HG03571 (cell line): ENCODE measurements around the gene SH3TC1.

Source experiments
- ATAC-seq: cut with Tn5 transposase; IDR thresholded peaks from one replicate; pipeline ENCODE4 v1.9.1; 2021; ENCODE audit not compliant: unreplicated experiment

The SH3TC1 gene

GRCh38 chr4:8198206-8198905 lies 734 bp upstream of the SH3TC1 start:
- ATAC-seq = peak; percentile 0

GRCh38 chr4:8199594-8200301 lies 658 bp downstream of the SH3TC1 start:
- ATAC-seq = no peak

- no peak for ATAC-seq
These were observed 1.3 kb downstream of the SH3TC1 start for GRCh38 chr4:8200302-8200975.

GRCh38 chr4:8201321-8201781 lies 2.3 kb downstream of the SH3TC1 start:
- no peak for ATAC-seq

GRCh38 chr4:8202108-8203051 lies 3.3 kb downstream of the SH3TC1 start:
- no peak for ATAC-seq

- ATAC-seq = no peak
These were observed 3.9 kb downstream of the SH3TC1 start for GRCh38 chr4:8203052-8203401.

GRCh38 chr4:8203817-8204216 lies 4.7 kb downstream of the SH3TC1 start:
- no peak for ATAC-seq

GRCh38 chr4:8204576-8205227 lies 5.6 kb downstream of the SH3TC1 start:
- no peak for ATAC-seq

GRCh38 chr4:8205241-8205707 lies 6.2 kb downstream of the SH3TC1 start:
- ATAC-seq = no peak

GRCh38 chr4:8205749-8206611 lies 6.9 kb downstream of the SH3TC1 start:
- no peak for ATAC-seq

GRCh38 chr4:8207314-8207713 lies 8.2 kb downstream of the SH3TC1 start:
- no peak for ATAC-seq

GRCh38 chr4:8208565-8208964 lies 9.5 kb downstream of the SH3TC1 start:
- ATAC-seq = no peak

GRCh38 chr4:8209181-8209874 lies 10.2 kb downstream of the SH3TC1 start:
- ATAC-seq = no peak

- no peak for ATAC-seq
These were observed 10.9 kb downstream of the SH3TC1 start for GRCh38 chr4:8210010-8210409.

- no peak for ATAC-seq
These were observed 11.5 kb downstream of the SH3TC1 start for GRCh38 chr4:8210616-8211015.

GRCh38 chr4:8211251-8211650 lies 12.2 kb downstream of the SH3TC1 start:
- ATAC-seq = no peak

- ATAC-seq = no peak
These were observed 12.9 kb downstream of the SH3TC1 start for GRCh38 chr4:8211737-8212581.

- no peak for ATAC-seq
These were observed 13.5 kb downstream of the SH3TC1 start for GRCh38 chr4:8212622-8213021.
